GM12891 (cell line): Measurements from ENCODE around the gene GRM7.

ENCODE experiments used
- POLR2A ChIP-seq: IDR thresholded peaks from 2 replicates; pipeline ENCODE4 v1.6.1; 2011; ENCODE audit warnings: low read depth, low read length, control low read depth
- POLR2AphosphoS5 ChIP-seq: IDR thresholded peaks from 2 replicates; pipeline ENCODE4 v1.6.1; 2011; ENCODE audit warnings: low read depth, low read length, control low read depth

DNA sequence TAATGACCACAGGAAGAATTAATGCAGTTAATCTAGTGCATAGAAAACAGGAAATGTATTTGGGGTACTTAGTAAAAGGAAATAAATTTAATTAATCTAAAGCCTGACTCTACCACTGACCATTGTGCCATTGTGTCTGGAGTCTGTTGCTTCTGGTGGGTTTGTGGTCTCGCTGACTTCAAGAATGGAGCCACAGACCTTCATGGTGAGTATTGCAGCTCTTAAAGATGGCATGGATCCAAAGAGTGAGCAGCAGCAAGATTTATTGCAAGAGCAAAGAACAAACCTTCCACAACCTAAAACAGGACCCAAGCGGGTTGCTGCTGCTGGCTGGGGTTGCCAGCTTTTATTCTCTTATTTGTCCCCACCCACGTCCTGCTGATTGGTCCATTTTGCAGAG is 929.2 kb downstream of the GRM7 start:
- TF ChIP-seq POLR2A (no peak), POLR2AphosphoS5 (no peak)
